Measurements from ENCODE around the gene B3GNT8.

DNA sequence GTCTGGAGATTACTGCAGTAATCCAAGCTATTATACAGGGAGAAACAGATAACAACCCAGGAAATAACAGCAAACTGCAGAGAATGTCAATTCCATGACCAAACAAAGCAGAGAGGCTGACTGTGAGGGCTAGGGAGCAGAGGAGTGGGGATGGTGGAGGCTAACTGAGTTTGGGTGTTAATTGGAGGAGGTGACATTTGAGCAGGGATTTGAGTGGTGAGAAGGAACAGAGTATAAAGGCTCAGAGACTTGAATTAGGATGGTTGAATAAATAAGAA, 9.4 kb upstream of the B3GNT8 start:
- TF ChIP-seq EZH2 (IDR thresholded peaks at IDR 0.05; ENCODE audit: low read depth, unreplicated experiment), result no peak
- TF ChIP-seq JUNB (IDR thresholded peaks at IDR 0.05; ENCODE audit: unreplicated experiment), result no peak
- TF ChIP-seq, protein P1, sequence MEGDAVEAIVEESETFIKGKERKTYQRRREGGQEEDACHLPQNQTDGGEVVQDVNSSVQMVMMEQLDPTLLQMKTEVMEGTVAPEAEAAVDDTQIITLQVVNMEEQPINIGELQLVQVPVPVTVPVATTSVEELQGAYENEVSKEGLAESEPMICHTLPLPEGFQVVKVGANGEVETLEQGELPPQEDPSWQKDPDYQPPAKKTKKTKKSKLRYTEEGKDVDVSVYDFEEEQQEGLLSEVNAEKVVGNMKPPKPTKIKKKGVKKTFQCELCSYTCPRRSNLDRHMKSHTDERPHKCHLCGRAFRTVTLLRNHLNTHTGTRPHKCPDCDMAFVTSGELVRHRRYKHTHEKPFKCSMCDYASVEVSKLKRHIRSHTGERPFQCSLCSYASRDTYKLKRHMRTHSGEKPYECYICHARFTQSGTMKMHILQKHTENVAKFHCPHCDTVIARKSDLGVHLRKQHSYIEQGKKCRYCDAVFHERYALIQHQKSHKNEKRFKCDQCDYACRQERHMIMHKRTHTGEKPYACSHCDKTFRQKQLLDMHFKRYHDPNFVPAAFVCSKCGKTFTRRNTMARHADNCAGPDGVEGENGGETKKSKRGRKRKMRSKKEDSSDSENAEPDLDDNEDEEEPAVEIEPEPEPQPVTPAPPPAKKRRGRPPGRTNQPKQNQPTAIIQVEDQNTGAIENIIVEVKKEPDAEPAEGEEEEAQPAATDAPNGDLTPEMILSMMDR (conservative IDR thresholded peaks at IDR 0.05; ENCODE audit: low read depth in 2 of 2), result no peak
- TF ChIP-seq, protein P2, sequence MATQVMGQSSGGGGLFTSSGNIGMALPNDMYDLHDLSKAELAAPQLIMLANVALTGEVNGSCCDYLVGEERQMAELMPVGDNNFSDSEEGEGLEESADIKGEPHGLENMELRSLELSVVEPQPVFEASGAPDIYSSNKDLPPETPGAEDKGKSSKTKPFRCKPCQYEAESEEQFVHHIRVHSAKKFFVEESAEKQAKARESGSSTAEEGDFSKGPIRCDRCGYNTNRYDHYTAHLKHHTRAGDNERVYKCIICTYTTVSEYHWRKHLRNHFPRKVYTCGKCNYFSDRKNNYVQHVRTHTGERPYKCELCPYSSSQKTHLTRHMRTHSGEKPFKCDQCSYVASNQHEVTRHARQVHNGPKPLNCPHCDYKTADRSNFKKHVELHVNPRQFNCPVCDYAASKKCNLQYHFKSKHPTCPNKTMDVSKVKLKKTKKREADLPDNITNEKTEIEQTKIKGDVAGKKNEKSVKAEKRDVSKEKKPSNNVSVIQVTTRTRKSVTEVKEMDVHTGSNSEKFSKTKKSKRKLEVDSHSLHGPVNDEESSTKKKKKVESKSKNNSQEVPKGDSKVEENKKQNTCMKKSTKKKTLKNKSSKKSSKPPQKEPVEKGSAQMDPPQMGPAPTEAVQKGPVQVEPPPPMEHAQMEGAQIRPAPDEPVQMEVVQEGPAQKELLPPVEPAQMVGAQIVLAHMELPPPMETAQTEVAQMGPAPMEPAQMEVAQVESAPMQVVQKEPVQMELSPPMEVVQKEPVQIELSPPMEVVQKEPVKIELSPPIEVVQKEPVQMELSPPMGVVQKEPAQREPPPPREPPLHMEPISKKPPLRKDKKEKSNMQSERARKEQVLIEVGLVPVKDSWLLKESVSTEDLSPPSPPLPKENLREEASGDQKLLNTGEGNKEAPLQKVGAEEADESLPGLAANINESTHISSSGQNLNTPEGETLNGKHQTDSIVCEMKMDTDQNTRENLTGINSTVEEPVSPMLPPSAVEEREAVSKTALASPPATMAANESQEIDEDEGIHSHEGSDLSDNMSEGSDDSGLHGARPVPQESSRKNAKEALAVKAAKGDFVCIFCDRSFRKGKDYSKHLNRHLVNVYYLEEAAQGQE (IDR thresholded peaks at IDR 0.05; ENCODE audit: unreplicated experiment), result no peak
- no peak for TF ChIP-seq EZH2phosphoT487 (IDR thresholded peaks at IDR 0.05; ENCODE audit: unreplicated experiment)
- no peak for TF ChIP-seq POLR2AphosphoS5 (IDR thresholded peaks at IDR 0.05; ENCODE audit: low read depth)
- TF ChIP-seq, protein P3, sequence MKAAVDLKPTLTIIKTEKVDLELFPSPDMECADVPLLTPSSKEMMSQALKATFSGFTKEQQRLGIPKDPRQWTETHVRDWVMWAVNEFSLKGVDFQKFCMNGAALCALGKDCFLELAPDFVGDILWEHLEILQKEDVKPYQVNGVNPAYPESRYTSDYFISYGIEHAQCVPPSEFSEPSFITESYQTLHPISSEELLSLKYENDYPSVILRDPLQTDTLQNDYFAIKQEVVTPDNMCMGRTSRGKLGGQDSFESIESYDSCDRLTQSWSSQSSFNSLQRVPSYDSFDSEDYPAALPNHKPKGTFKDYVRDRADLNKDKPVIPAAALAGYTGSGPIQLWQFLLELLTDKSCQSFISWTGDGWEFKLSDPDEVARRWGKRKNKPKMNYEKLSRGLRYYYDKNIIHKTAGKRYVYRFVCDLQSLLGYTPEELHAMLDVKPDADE (IDR thresholded peaks at IDR 0.05), result no peak
- no peak for TF ChIP-seq CREB1 (CRISPR knock-in tag; IDR thresholded peaks at IDR 0.05; ENCODE audit: low read depth)
- no peak for TF ChIP-seq ZNF114 (CRISPR knock-in tag; IDR thresholded peaks at IDR 0.05)
- TF ChIP-seq NANOG (IDR thresholded peaks at IDR 0.05; ENCODE audit: borderline replicate concordance), result no peak

All from GM23338 (cell line).